Mucosa of descending colon (tissue), 3 donors: Measurements from ENCODE around the gene SYT7. TPM values are rescaled to one million over a fixed set of nuclear protein-coding genes. Genes with fewer than 3 reads are reported as not detected.

Experiments used
- ATAC-seq: fragments of 200-7000 bp; cut with Tn5 transposase; one replicate; pipeline ENCODE4 v1.9.1; 2020; ENCODE audit warnings: mild to moderate bottlenecking, moderate library complexity
- DNase-seq, 3 donors: peaks; one replicate each; pipeline ENCODE4 v3.0.0-alpha.2; 2020
- H3K36me3 ChIP-seq: fragments of 200-600 bp; one replicate; pipeline ENCODE4 v1.8.0; 2021; ENCODE audit warnings: low read depth, mild to moderate bottlenecking
- H3K4me1 ChIP-seq: fragments of 200-600 bp; one replicate; pipeline ENCODE4 v1.8.0; 2021; ENCODE audit warnings: low read depth, mild to moderate bottlenecking
- H3K4me3 ChIP-seq: fragments of 200-600 bp; one replicate; pipeline ENCODE4 v1.8.0; 2021; ENCODE audit warnings: mild to moderate bottlenecking
- H3K9me3 ChIP-seq: fragments of 200-600 bp; one replicate; pipeline ENCODE4 v1.8.0; 2021; ENCODE audit warnings: mild to moderate bottlenecking
- intact Hi-C, 2 donors: fragments of 100-400 bp; cut with DNase I in 1 of 2; cut with micrococcal nuclease in 1 of 2; formaldehyde crosslinking; loops; one replicate each; pipeline versions ENCODE4 v1.11.0 to v1.11.1; 2022; cut with DNase I, micrococcal nuclease
- total RNA-seq, 3 donors: library from RNA; stranded (reverse); fragmentation: NEBNext Ultra II Directional in 2 of 3; extraction: Animal tissue kit (Norgen Biotek cat#: 25700) in 2 of 3; gene quantifications; one replicate each; pipeline versions ENCODE4 v1.2.1 to v1.2.4, GENCODE V29; 2021 to 2023
- TF ChIP-seq, protein P1 (sequence below): fragments of 200-600 bp; IDR thresholded peaks from one replicate; pipeline ENCODE4 v1.8.0; 2022; ENCODE audit warnings: antibody characterized with exemption, mild to moderate bottlenecking
- donor health status: DM: no; HTN: no; CAD: no; lungs with moderate emphysema.
- donor health status: DM: no; HTN: no; CAD: no.
- donor health status: DM: no; HTN: yes; CAD: no.

The SYT7 gene
- total RNA-seq, 3 donors from 2014 or later = 8.2 to 19.7 (median 19.0) TPM

- Histone ChIP-seq H3K4me3 (no peak overlapping the region), H3K36me3 (no peaks in the 10 kb centered on the region), H3K4me1 (no peaks in the 10 kb centered on the region), H3K9me3 (no peaks in the 10 kb centered on the region)
- intact Hi-C loops = loop anchor here (5.0 to 10.0 kb wide), 2 partner anchors 40 to 157 kb away; no protein-coding TSS in a partner anchor
- DNase-seq (peak; percentile 59 to 70 (median 66)), ATAC-seq (peak; percentile 39)
- TF ChIP-seq, protein P1, sequence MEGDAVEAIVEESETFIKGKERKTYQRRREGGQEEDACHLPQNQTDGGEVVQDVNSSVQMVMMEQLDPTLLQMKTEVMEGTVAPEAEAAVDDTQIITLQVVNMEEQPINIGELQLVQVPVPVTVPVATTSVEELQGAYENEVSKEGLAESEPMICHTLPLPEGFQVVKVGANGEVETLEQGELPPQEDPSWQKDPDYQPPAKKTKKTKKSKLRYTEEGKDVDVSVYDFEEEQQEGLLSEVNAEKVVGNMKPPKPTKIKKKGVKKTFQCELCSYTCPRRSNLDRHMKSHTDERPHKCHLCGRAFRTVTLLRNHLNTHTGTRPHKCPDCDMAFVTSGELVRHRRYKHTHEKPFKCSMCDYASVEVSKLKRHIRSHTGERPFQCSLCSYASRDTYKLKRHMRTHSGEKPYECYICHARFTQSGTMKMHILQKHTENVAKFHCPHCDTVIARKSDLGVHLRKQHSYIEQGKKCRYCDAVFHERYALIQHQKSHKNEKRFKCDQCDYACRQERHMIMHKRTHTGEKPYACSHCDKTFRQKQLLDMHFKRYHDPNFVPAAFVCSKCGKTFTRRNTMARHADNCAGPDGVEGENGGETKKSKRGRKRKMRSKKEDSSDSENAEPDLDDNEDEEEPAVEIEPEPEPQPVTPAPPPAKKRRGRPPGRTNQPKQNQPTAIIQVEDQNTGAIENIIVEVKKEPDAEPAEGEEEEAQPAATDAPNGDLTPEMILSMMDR = peak; percentile 82
Measured at GRCh38 chr11:61477727-61478148, 103.1 kb downstream of the SYT7 start.

- H3K36me3 ChIP-seq = no peaks in the 10 kb centered on the region
- ATAC-seq (no peak), DNase-seq (no peak)
- TF ChIP-seq, protein P1 = no peak
- intact Hi-C loops = loop anchor here (5.0 to 10.0 kb wide), 2 partner anchors 40 to 158 kb away; no protein-coding TSS in a partner anchor
- no peak overlapping the region for H3K4me3 ChIP-seq
- no peaks in the 10 kb centered on the region for H3K9me3 ChIP-seq
- H3K4me1 ChIP-seq = no peaks in the 10 kb centered on the region
Measured at GRCh38 chr11:61477126-61477525, 103.8 kb downstream of the SYT7 start.

DNA sequence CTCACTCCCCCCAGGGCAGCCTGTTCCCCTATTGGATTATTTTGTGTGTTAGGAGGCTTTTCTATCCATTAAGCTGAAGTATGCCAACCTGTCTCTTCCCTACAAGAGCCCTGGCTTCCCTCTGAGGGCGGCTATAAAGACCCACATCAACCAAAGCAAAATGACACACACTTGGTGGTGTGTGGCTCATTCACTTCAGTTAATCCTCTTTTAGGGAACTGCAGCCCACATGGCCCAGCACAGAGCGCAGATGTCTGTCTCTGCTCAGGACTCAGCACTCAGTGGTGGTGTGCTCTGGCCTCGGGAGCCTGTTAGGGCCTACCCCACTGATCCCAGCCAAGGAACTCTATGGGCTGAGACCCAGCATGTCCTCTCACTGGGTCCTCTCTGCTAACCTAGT, 104.5 kb downstream of the SYT7 start:
- DNase-seq (no peak), ATAC-seq (no peak)
- Histone ChIP-seq H3K4me3 (no peak overlapping the region), H3K9me3 (no peaks in the 10 kb centered on the region), H3K4me1 (no peaks in the 10 kb centered on the region), H3K36me3 (no peaks in the 10 kb centered on the region)
- intact Hi-C loops = loop anchor here (5.0 to 10.0 kb wide), 2 partner anchors 41 to 158 kb away; no protein-coding TSS in a partner anchor
- TF ChIP-seq, protein P1 = no peak

- no peak for ATAC-seq
- TF ChIP-seq, protein P1 = no peak
- DNase-seq = no peak
- no peaks in the 10 kb centered on the region for H3K9me3 ChIP-seq
- H3K4me3 ChIP-seq = no peak overlapping the region
- intact Hi-C loops = loop anchor here (5.0 to 10.0 kb wide), 2 partner anchors 42 to 159 kb away; no protein-coding TSS in a partner anchor
- H3K36me3 ChIP-seq = no peaks in the 10 kb centered on the region
- no peaks in the 10 kb centered on the region for H3K4me1 ChIP-seq
Measured at GRCh38 chr11:61475433-61475832, 105.4 kb downstream of the SYT7 start.

- intact Hi-C loops = loop anchor here in 1 of 2 donors (10.0 kb wide), 1 partner anchor 161 kb away; no protein-coding TSS in a partner anchor
Measured at GRCh38 chr11:61474013-61474643, 106.7 kb downstream of the SYT7 start.

More at GRCh38 chr11:61474013-61474643, 106.7 kb downstream of the SYT7 start:
- TF ChIP-seq, protein P1 = no peak
- DNase-seq (no peak), ATAC-seq (peak; percentile 62)
- Histone ChIP-seq H3K4me1 (no peaks in the 10 kb centered on the region), H3K9me3 (no peaks in the 10 kb centered on the region), H3K36me3 (no peaks in the 10 kb centered on the region), H3K4me3 (no peak overlapping the region)
